RWPE1 (cell line): Measurements from ENCODE around the gene SHROOM4.

Experiments used
- CTCF ChIA-PET: fragments of 350-600 bp; sonication (Branson Sonifier 250); formaldehyde crosslinking; extraction: SDS; loops from one replicate; lab custom pipeline; 2021; lab: Yijun Ruan, JAX
- POLR2A ChIA-PET: fragments of 400-600 bp; formaldehyde crosslinking; extraction: SDS; loops from one replicate; lab custom pipeline; 2020; ENCODE audit warnings: antibody characterized with exemption; ENCODE audit not compliant: low non-redundant PET; lab: Yijun Ruan, JAX
- DNase-seq: peaks from one replicate; pipeline ENCODE4 v3.0.0; 2012; ENCODE audit warnings: low spot score
- H3K27ac ChIP-seq: fragments of 450-650 bp; 2 replicates; pipeline ENCODE4 v1.5.1; 2017
- TF ChIP-seq, protein P1 (sequence below): fragments of 450-650 bp; conservative IDR thresholded peaks from 2 replicates; pipeline ENCODE4 v1.5.1; 2017; ENCODE audit warnings: low read depth, mild to moderate bottlenecking

Gene SHROOM4

DNA sequence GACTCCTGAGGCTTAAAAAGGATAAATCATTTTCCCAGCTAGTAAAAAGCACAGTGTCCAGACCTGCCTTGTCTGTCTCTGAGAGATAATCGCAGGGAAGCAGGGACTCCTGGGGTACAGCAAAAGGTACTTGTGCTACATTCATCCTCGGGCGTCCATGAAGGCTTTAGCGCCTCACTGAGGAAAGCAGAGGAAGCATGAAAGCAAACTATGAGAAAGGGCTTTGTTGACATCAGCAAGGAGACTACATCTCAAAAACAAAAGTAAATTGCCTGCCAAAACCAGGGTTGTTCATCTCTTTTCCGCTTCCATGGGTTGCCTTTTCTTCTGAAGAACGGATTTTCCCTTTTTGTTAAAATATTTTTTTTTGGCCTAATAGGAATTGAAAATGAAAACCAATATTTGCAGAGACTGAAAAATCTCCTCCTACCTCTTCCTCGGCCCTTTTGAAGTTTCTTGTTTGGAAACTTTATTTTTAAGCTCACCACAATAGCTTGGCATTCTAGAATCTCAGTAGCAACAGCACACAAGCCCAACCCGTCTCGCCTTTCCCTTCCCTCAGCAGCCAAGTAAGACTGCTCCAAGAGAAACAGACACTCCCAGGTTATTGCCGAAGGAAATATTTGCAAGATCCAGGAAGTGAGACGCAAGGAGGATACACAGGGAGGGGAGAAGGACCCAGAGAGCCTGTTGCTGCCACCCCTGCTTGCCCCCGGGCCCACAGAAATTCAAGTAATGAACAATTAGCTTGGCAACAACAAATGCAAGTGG is 195.0 kb downstream of the SHROOM4 start:
- TF ChIP-seq, protein P1, sequence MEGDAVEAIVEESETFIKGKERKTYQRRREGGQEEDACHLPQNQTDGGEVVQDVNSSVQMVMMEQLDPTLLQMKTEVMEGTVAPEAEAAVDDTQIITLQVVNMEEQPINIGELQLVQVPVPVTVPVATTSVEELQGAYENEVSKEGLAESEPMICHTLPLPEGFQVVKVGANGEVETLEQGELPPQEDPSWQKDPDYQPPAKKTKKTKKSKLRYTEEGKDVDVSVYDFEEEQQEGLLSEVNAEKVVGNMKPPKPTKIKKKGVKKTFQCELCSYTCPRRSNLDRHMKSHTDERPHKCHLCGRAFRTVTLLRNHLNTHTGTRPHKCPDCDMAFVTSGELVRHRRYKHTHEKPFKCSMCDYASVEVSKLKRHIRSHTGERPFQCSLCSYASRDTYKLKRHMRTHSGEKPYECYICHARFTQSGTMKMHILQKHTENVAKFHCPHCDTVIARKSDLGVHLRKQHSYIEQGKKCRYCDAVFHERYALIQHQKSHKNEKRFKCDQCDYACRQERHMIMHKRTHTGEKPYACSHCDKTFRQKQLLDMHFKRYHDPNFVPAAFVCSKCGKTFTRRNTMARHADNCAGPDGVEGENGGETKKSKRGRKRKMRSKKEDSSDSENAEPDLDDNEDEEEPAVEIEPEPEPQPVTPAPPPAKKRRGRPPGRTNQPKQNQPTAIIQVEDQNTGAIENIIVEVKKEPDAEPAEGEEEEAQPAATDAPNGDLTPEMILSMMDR = no peak
- no peak for DNase-seq
- no peak overlapping the region for H3K27ac ChIP-seq
- CTCF ChIA-PET = interaction anchor here (0.5 kb wide), 1 partner anchor 1155 kb away, joined by 4 read pairs; no protein-coding TSS in a partner anchor
- POLR2A ChIA-PET = no interaction called here

DNA sequence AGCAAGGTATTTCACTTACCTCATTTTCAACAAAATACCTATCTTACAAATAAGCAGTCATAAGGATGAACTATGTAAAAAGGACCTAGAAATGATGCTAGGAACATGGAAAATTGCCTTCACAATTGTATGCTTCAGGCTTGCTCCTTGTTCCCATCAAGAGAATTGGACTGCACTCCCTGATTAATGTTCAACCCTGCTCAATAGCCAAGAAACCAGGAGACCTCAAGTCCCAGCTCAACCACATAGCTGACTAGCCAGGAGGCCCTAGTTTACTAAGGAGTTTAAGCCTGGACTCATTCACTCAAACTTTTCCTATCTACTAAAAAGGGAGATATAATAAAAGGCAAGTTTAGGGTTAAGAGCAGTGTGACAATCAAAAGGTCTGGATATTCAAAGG is 196.8 kb downstream of the SHROOM4 start:
- no peak for DNase-seq
- CTCF ChIA-PET = no interaction called here
- TF ChIP-seq, protein P1 = no peak
- H3K27ac ChIP-seq = no peak overlapping the region
- POLR2A ChIA-PET = no interaction called here

DNA sequence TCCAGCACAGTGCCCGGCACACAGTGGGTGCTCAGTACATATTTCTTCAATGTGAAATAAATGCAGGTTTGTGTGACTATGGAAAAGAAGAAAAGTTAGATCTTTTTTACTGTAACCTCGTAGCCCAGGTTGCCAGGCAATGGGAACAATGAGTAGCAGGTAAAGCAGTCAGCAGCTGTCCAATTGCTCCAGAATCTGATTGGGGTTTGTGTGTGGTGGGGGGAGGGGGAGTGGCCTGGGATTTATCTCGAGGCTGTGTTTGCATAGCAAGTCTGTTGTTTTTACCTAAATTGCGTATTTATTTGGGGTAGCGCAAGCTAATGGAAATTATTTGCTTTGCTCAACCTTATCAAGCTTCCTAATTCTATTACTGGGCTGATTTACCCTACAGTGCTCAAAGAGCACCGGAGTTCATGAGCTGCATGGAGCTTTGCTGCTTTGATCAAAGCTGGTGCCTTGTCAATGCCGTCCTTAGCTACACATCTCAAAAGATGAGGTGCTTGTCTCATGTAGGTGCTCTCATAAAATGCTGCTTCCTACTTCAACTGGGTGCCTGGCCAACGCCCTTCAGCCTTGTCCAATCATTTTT is 198.3 kb downstream of the SHROOM4 start:
- H3K27ac ChIP-seq = no peak overlapping the region
- no peak for DNase-seq
- ChIA-PET POLR2A (no interaction called here), CTCF (no interaction called here)
- TF ChIP-seq, protein P1 = no peak

DNA sequence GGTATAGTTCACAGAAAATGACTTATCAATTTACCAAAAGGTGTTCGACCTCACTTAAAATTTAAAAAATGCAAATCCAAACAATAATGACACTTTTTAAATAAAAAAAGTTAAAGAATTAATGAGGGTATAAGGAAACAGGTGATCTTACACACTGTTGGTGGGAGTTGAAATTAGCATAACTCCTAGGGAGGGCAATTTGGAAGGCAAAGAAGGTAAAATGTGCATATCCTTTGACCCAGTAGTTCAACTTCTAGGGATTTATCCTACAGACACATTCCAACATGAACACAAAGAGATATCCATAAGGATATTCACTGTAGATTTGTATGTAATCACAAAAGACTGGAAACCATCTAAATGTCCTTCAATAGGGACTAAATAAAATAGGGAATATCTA is 199.5 kb downstream of the SHROOM4 start:
- DNase-seq = no peak
- CTCF ChIA-PET = no interaction called here
- TF ChIP-seq, protein P1 = no peak
- no peak overlapping the region for H3K27ac ChIP-seq
- POLR2A ChIA-PET = no interaction called here

DNA sequence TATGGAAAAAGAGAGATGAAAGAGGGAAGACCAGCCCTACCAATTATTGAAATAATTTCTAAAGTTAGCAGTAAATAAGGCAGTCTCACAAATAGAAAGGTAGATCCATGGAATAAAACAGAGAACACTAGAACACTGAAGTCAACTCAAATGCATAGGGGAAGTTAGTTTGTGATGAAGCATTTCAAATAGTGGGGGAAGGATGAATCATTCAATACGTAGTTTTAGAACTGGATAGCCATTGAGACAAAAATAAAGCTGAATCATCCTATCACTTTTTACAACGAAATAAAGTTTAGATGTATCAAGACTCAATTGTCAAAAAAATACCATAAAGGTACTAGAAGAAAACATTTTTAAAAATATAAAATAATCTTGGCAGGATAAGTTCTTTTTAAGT is 200.1 kb downstream of the SHROOM4 start:
- no peak for DNase-seq
- ChIA-PET CTCF (no interaction called here), POLR2A (no interaction called here)
- no peak overlapping the region for H3K27ac ChIP-seq
- TF ChIP-seq, protein P1 = no peak

DNA sequence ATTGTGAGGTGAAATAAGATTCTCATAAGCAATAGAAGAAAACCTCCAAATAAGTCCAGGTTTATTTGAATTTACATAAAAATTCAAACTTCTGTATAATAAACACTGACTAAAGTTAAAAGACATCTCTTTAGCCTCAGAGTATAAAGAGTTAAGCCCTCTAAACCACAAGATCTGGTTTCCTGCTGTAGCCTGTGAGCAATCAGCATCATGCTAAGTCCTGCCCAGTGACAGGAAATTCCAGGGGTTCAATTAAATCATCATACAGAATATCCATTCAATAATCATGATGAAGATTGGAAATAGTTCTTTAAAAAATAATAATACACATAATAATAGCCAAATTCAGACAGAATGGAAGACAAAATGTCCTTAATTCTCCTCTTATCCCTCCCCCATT is 204.2 kb downstream of the SHROOM4 start:
- POLR2A ChIA-PET = no interaction called here
- no peak for DNase-seq
- TF ChIP-seq, protein P1 = no peak
- CTCF ChIA-PET = no interaction called here
- no peak overlapping the region for H3K27ac ChIP-seq
